ENCODE measurements around the gene TRAF5. TPM values are rescaled to one million over a fixed set of nuclear protein-coding genes. Genes with fewer than 3 reads are reported as not detected.
"Not testable (repeated sequence)": the region's sequence is repeated elsewhere in the genome, so short reads cannot be mapped to it uniquely, and the experiment has no call there.

TRAF5 gene
- total and polyA plus RNA-seq, 4 donors: 0.68 to 3.3 (median 1.6) TPM

DNA sequence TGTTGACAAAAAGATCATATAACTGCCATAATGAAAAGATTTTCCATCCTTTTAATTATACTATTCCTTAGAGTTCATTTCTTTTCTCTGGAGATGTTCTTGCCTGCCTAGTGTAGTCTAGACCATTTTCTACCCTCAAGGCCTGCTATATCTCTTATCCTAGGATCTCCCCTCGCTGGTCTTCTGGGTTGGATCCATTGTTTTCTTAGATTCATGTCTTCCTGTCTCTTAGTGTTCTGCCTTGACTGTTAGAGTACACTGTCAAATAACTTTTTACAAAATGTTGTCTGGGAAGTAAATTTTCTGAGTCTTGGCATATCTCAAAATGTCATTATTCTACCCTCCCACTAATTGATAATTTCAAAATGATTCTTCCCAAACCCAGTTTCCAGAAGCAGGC, 66.6 kb downstream of the TRAF5 start:
- no peak overlapping the region for H3K4me3 ChIP-seq (ENCODE audit: low read depth in 1 of 3, low read length in 3 of 3)
- H3K9me3 ChIP-seq (ENCODE audit: control insufficient read depth in 4 of 4, low read length in 3 of 4): no peaks in the 10 kb centered on the region
- no peak overlapping the region for H3K9ac ChIP-seq (ENCODE audit: low read depth in 1 of 2, low read length in 2 of 2)
- 89% methylated on average over 1 of the region's 1 CpG for WGBS
- TF ChIP-seq HNF4G (IDR thresholded peaks at IDR 0.05): no peak
- no peak for TF ChIP-seq FOXA1 (IDR thresholded peaks at IDR 0.05)
- TF ChIP-seq HNF4A (conservative IDR thresholded peaks at IDR 0.05): no peak
- no peak for TF ChIP-seq JUND (IDR thresholded peaks at IDR 0.05)
- no peak for TF ChIP-seq GABPA (IDR thresholded peaks at IDR 0.05 in 1 of 2, conservative IDR thresholded peaks at IDR 0.05 in 1 of 2)
- TF ChIP-seq RXRA (IDR thresholded peaks at IDR 0.05): no peak
- TF ChIP-seq, protein P1, sequence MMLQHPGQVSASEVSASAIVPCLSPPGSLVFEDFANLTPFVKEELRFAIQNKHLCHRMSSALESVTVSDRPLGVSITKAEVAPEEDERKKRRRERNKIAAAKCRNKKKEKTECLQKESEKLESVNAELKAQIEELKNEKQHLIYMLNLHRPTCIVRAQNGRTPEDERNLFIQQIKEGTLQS (IDR thresholded peaks at IDR 0.05): no peak
- TF ChIP-seq, protein P2, sequence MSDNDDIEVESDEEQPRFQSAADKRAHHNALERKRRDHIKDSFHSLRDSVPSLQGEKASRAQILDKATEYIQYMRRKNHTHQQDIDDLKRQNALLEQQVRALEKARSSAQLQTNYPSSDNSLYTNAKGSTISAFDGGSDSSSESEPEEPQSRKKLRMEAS (IDR thresholded peaks at IDR 0.05): no peak
- TF ChIP-seq EGR1 (IDR thresholded peaks at IDR 0.05; ENCODE audit: low read depth in 2 of 2): no peak
- TF ChIP-seq, protein P3, sequence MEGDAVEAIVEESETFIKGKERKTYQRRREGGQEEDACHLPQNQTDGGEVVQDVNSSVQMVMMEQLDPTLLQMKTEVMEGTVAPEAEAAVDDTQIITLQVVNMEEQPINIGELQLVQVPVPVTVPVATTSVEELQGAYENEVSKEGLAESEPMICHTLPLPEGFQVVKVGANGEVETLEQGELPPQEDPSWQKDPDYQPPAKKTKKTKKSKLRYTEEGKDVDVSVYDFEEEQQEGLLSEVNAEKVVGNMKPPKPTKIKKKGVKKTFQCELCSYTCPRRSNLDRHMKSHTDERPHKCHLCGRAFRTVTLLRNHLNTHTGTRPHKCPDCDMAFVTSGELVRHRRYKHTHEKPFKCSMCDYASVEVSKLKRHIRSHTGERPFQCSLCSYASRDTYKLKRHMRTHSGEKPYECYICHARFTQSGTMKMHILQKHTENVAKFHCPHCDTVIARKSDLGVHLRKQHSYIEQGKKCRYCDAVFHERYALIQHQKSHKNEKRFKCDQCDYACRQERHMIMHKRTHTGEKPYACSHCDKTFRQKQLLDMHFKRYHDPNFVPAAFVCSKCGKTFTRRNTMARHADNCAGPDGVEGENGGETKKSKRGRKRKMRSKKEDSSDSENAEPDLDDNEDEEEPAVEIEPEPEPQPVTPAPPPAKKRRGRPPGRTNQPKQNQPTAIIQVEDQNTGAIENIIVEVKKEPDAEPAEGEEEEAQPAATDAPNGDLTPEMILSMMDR (IDR thresholded peaks at IDR 0.05; ENCODE audit: low read depth, low read length, missing input control): no peak
- TF ChIP-seq FOXA2 (IDR thresholded peaks at IDR 0.05): no peak
- TF ChIP-seq NR2F2 (IDR thresholded peaks at IDR 0.05): no peak
- TF ChIP-seq, protein P4, sequence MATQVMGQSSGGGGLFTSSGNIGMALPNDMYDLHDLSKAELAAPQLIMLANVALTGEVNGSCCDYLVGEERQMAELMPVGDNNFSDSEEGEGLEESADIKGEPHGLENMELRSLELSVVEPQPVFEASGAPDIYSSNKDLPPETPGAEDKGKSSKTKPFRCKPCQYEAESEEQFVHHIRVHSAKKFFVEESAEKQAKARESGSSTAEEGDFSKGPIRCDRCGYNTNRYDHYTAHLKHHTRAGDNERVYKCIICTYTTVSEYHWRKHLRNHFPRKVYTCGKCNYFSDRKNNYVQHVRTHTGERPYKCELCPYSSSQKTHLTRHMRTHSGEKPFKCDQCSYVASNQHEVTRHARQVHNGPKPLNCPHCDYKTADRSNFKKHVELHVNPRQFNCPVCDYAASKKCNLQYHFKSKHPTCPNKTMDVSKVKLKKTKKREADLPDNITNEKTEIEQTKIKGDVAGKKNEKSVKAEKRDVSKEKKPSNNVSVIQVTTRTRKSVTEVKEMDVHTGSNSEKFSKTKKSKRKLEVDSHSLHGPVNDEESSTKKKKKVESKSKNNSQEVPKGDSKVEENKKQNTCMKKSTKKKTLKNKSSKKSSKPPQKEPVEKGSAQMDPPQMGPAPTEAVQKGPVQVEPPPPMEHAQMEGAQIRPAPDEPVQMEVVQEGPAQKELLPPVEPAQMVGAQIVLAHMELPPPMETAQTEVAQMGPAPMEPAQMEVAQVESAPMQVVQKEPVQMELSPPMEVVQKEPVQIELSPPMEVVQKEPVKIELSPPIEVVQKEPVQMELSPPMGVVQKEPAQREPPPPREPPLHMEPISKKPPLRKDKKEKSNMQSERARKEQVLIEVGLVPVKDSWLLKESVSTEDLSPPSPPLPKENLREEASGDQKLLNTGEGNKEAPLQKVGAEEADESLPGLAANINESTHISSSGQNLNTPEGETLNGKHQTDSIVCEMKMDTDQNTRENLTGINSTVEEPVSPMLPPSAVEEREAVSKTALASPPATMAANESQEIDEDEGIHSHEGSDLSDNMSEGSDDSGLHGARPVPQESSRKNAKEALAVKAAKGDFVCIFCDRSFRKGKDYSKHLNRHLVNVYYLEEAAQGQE (IDR thresholded peaks at IDR 0.05): no peak
- TF ChIP-seq SP1 (IDR thresholded peaks at IDR 0.05): no peak
- no peak for TF ChIP-seq RAD21 (IDR thresholded peaks at IDR 0.05)
- no peak for TF ChIP-seq YY1 (IDR thresholded peaks at IDR 0.05)
- TF ChIP-seq, protein P5, sequence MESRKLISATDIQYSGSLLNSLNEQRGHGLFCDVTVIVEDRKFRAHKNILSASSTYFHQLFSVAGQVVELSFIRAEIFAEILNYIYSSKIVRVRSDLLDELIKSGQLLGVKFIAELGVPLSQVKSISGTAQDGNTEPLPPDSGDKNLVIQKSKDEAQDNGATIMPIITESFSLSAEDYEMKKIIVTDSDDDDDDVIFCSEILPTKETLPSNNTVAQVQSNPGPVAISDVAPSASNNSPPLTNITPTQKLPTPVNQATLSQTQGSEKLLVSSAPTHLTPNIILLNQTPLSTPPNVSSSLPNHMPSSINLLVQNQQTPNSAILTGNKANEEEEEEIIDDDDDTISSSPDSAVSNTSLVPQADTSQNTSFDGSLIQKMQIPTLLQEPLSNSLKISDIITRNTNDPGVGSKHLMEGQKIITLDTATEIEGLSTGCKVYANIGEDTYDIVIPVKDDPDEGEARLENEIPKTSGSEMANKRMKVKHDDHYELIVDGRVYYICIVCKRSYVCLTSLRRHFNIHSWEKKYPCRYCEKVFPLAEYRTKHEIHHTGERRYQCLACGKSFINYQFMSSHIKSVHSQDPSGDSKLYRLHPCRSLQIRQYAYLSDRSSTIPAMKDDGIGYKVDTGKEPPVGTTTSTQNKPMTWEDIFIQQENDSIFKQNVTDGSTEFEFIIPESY (IDR thresholded peaks at IDR 0.05): no peak
- TF ChIP-seq TAF1 (conservative IDR thresholded peaks at IDR 0.05): no peak
- H3K27me3 ChIP-seq (ENCODE audit: control insufficient read depth in 4 of 4, insufficient read depth in 4 of 4, low read length in 3 of 4): no peaks in the 10 kb centered on the region
- H3K36me3 ChIP-seq (ENCODE audit: control insufficient read depth in 4 of 4, insufficient read depth in 3 of 4, low read depth in 1 of 4, low read length in 3 of 4): peaks cover 1 to 18% (median 16%) of the 10 kb centered on the region in 4 donors
- no peak overlapping the region for H3K27ac ChIP-seq (ENCODE audit: low read depth in 1 of 2, low read length in 2 of 2)
- H3K4me1 ChIP-seq (ENCODE audit: control insufficient read depth in 4 of 4, insufficient read depth in 4 of 4, low read length in 3 of 4): peaks cover 0 to 1% (median 0%) of the 10 kb centered on the region in 4 donors
- no peak for DNase-seq (ENCODE audit: low spot score)

DNA sequence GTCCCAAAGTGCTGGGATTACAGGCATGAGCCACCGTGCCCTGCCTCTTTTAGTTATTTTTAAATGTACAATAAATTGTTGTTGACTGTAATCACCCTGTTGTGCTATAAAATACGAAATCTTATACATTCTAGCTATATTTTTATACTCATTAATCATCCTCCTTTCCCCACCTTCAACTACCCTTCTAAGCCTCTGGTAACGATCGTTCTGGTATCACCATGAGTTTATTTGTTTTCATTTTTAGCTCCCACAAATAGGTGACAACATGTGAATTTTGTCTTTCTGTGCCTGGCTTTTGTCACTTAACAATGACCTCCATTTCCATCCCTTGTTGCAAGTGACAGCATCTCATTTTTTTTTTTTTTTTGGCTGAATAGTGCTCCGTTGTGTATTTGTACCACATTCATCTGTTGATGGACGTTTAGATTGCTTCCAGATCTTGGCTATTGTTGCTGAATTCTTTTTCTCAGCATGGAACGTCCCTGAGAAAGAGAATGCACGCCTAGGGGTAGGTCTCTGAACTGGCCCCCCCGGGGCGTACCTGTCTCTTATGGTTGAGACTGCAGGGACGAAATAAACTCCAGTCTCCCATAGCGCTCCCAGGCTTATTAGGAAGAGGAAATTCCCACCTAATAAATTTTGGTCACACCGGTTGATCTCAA, 71.8 kb downstream of the TRAF5 start:
- H3K9ac ChIP-seq (ENCODE audit: low read depth in 1 of 2, low read length in 2 of 2); DNase-seq (ENCODE audit: low spot score); H3K9me3 ChIP-seq (ENCODE audit: control insufficient read depth in 4 of 4, low read length in 3 of 4); H3K27me3 ChIP-seq (ENCODE audit: control insufficient read depth in 4 of 4, insufficient read depth in 4 of 4, low read length in 3 of 4); H3K4me3 ChIP-seq (ENCODE audit: low read depth in 1 of 3, low read length in 3 of 3); H3K4me1 ChIP-seq (ENCODE audit: control insufficient read depth in 4 of 4, insufficient read depth in 4 of 4, low read length in 3 of 4); H3K27ac ChIP-seq (ENCODE audit: low read depth in 1 of 2, low read length in 2 of 2): not testable (repeated sequence)
- peaks cover 1 to 14% (median 10%) of the 10 kb centered on the region in 4 donors for H3K36me3 ChIP-seq (ENCODE audit: control insufficient read depth in 4 of 4, insufficient read depth in 3 of 4, low read depth in 1 of 4, low read length in 3 of 4)
- WGBS: 87% methylated on average over 13 of the region's 13 CpGs

DNA sequence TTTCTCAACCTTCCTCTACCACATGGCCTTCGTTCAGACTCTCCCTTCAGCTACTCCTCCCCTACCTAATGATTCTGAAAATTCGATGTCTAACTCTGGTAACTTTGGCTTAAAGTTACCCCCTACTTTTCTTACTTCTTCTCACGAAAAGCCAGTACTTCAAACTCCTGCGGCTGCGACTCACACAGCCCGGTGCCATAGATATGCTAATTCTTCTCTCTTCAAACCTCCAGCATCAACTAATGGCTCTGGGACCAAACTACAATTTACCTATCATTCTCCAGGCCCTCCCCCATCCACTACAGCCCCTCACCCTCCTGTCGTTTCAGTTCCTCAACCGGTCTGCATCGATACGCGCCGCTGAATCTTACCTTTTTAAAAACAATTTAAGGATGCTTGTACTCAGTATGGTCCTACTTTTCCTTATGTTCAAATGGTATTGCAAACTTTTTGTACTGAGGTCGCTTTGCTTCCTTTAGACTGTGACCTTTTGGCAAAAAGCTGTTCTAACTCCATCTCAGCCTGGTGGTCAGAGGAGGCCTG, 73.3 kb downstream of the TRAF5 start:
- H3K4me1 ChIP-seq (ENCODE audit: control insufficient read depth in 4 of 4, insufficient read depth in 4 of 4, low read length in 3 of 4); H3K27me3 ChIP-seq (ENCODE audit: control insufficient read depth in 4 of 4, insufficient read depth in 4 of 4, low read length in 3 of 4); H3K27ac ChIP-seq (ENCODE audit: low read depth in 1 of 2, low read length in 2 of 2); DNase-seq (ENCODE audit: low spot score); H3K9ac ChIP-seq (ENCODE audit: low read depth in 1 of 2, low read length in 2 of 2); H3K9me3 ChIP-seq (ENCODE audit: control insufficient read depth in 4 of 4, low read length in 3 of 4); H3K4me3 ChIP-seq (ENCODE audit: low read depth in 1 of 3, low read length in 3 of 3): not testable (repeated sequence)
- 91% methylated on average over 13 of the region's 13 CpGs for WGBS
- H3K36me3 ChIP-seq (ENCODE audit: control insufficient read depth in 4 of 4, insufficient read depth in 3 of 4, low read depth in 1 of 4, low read length in 3 of 4): peaks cover 1 to 11% (median 7%) of the 10 kb centered on the region in 4 donors
